HCEC 1CT (cell line): Measurements from ENCODE around the gene CAPN1.
"Not testable (repeated sequence)": the region's sequence is repeated elsewhere in the genome, so short reads cannot be mapped to it uniquely, and the experiment has no call there.

Experiments used
- DNase-seq: peaks from one replicate; pipeline ENCODE4 v3.0.0-alpha.2; 2017

CAPN1 gene

GRCh38 chr11:65181569-65182257, at the start of gene CAPN1:
CAPN1 (plus strand) TSS chr11:65181928; CDS start chr11:65182702, 774 bp downstream.
- peak; percentile 87 for DNase-seq

- no peak for DNase-seq
These were observed 49.3 kb upstream of the CAPN1 start for GRCh38 chr11:65132238-65132987.

- no peak for DNase-seq
These were observed 48.6 kb upstream of the CAPN1 start for GRCh38 chr11:65132988-65133700.

GRCh38 chr11:65133724-65134123, 48.0 kb upstream of the CAPN1 start:
- no peak for DNase-seq

DNA sequence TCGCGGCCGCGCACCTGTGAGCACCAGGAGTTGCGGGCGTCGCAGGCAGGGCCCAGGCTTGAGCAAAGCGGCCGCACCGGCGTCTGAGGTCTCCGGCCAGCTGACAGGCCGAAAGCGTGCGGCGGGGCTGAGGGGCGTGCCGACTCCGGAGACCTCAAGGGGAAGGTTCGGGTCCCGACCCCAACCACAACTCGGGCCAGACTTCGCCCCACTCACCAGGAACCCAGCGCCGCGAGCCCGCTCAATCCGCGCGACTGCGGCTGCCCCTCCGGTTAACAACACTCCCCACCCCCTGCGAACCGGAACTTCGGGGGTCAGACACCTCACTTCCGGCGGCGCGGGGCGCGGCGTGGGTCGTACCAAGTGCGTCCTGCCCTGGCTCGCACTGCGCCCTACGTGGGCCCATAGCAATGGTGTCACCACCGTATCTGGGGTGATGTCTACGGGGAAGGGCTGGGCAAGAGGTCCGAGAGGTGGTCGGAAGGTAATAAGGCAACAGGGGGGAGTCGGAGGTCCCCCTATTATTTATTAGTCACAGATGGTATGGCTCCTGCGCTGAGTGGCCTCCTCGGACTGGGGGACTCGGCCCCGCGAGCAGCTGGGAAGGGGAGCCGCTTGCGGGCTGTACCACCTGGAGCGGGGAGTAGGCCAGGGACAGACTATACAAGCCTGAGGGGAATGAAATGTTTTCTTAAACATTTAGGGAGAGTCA, 47.3 kb upstream of the CAPN1 start, which contains the start of gene SYVN1:
Gene SYVN1 (minus strand): TSS at position 280 of the 712 bp plus-strand sequence. CDS start 918 bp downstream, outside the sequence.
- DNase-seq, result peak; percentile 83

DNA sequence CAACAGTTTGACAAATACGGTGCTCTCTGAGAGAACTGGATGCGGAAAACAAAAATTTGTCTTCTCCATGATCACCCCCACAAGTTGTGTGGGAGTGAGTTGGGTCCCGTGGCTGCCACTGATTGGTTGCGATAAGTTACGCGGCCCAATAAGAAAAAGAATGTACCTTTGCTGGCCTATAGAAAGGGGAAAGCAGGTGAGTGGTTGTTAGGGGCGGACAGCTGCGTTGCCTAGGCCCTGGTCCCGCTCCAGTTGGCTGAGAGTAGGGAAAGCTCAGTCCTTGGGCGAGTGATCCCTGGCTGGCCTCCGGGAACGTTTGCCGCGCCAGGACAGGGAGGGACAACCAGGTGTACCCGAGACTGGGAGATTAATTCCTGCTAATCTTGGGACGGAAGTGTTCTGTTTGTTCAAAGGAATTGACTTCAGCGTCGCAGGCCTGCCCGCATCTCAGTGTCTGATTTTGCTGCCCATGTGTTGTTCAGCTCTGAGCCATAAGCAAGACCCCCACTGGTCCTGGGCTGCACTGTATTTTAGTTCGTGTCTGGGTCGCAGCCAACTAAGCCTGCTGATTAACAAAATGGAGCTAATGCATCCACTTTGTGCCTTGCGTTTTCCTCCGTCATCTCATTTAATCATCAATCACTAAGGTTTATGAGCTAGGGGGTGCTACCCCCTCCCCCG, 46.6 kb upstream of the CAPN1 start:
- DNase-seq, result peak; percentile 95

- DNase-seq, result no peak
These were observed 46.0 kb upstream of the CAPN1 start for GRCh38 chr11:65135633-65136145.

DNA sequence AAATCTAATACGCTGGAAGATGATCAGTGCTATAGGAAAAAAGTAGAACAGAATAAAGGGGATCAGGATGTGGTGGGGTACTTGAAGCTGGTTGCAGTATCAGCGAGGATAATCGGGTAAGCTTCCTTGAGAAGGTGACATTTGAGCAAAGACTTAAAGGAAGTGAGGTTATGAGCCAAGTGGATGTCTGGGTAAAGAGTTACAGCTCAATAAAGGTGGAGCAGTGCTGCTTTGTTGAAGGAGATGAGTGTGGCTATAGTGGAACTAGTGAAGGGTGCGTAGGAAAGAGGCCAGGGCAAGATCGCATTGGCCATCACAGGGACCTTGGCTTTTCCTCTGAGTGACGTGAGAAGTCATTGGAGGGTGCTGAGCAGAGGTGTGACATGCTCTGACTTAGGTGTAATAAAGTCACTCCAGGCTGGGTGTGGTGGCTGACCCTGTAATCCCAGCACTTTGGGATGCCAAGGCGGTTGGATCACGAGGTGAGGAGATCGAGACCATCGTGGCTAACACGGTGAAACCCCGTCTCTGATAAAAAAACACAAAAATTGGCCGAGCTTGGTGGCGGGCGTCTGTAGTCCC, 45.1 kb upstream of the CAPN1 start:
- no peak for DNase-seq

DNA sequence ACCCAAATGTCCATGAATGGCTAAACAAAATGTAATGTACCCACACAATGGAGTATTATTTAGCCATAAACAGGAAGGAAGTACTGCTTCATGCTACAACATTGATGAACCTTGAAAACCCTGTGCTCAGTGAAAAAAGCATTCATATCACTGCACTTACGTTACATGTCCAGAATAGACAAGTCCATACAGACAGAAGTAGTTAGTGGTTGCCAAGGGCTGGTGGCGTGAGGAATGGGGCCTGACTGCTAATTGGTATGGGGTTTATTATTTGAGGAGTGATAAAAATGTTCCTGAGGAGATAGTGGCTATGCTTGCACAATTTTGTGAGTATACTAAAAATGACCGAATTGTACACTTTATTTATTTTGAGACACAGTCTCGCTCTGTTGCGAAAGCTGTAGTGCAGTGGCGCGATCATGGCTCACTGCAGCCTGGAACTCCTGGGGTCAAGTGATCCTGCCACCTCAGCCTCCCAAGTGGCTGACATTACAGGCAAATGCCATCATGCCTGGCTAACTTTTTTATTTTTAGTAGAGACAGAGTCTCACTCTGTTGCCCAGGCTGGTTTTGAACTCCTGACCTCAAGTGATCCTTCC, 39.7 kb upstream of the CAPN1 start:
- no peak for DNase-seq

- DNase-seq, result no peak
These were observed 34.2 kb upstream of the CAPN1 start for GRCh38 chr11:65147352-65148075.

DNA sequence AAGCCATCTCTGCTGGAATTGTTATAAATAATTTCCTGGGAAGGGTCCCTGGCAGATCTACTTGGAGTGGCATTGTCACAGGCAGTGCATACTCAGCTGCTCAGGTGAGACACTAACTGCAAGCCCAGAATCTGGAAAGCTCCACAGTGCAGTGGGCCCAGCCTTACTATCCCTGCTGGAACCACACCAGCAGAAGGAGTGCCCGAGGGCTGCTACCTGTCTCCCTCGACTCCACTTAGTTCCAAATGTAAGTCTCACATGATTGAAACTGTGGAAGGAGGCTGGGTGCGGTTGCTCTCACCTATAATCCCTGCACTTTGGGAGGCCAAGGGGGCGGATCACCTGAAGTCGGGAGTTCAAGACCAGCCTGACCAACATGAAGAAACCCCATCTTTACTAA, 33.1 kb upstream of the CAPN1 start:
- DNase-seq, result no peak

GRCh38 chr11:65150131-65150508, 31.6 kb upstream of the CAPN1 start:
- DNase-seq, result not testable (repeated sequence)

DNA sequence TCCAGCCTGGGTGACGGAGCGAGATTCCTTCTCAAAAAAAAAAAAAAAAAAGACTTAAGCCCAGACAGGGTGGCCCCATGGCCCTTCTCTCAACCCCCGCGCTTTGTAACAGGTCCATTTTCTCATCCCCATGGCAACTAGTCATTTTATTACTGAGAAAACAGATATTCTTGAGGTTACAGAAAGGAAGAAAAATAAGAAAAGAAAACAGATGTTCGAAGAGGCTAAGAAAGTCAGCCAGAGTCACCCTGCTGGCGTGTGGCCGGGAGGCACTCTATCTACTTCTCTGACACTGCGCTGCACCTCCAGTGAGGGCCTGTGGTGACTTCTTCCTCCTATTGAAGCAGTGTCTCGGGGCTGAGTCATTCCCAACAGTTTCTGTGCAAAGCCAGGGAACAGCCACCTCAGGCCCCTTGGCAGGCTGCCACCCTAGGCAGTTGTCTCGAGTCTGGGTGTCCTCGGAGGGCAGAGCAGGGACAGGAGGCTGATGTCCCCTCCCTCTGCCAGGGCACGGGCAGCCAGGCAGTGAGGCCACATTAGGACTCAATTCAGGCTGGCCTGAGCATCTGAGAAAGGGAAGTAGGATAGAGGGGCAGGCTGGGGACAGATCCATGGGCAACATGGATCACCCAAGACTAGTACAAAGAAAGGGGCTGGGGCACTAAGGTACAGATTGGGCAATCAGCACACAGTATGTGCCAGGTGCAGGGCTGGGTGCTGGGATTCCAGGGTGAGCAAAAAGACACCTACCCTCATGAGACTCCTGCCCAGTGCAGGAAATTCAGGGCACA, 31.0 kb upstream of the CAPN1 start:
- peak; percentile 58 for DNase-seq

- no peak for DNase-seq
These were observed 30.3 kb upstream of the CAPN1 start for GRCh38 chr11:65151331-65151899.

- no peak for DNase-seq
These were observed 29.6 kb upstream of the CAPN1 start for GRCh38 chr11:65152122-65152521.

DNA sequence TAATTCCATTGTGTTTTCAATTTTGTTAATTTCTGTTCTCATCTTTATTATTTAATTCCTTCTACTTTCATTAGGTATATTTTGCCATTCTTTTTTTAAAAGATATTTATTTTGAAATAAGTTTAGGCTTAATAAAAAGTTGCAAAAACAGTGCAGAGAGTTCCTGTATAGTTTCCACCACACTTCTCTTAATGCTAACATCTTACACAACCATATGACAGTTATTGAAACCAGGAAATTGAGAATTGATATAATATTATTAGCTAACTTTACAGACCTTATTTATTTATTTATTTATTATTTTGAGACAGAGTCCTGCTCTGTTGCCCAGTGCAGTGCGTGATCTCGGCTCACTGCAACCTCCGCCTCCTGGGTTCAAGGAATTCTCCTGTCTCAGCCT, 25.5 kb upstream of the CAPN1 start:
- DNase-seq, result no peak

- no peak for DNase-seq
These were observed 24.8 kb upstream of the CAPN1 start for GRCh38 chr11:65156926-65157325.

GRCh38 chr11:65157336-65157735, 24.4 kb upstream of the CAPN1 start:
- DNase-seq, result no peak

DNA sequence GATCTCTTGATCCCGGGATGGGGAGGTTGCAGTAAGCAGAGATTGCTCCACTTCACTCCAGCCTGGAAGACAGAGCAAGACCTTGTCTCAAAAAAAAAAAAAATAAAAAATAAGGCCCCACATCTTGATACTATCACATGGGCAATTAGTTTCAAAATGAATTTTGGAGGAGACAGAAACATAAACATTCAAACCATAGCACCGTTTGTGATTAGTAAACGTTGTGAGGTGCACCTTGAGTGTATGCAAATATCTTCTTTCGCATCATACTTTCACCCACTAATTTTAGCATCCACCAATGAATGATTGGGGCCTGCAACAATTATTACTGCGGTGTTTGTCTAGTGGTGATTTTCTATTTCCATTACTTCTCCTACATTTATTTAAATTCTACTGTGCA, 22.7 kb upstream of the CAPN1 start:
- DNase-seq, result no peak
